Measurements from ENCODE around the gene UBA1.
A peak's percentile ranks its signal among the peaks of the same experiment; 100 is the strongest.

The UBA1 gene

GRCh38 chrX:47193475-47194193, at the start of gene UBA1:
TSS of gene UBA1 (plus strand) at chrX:47193829. CDS start at chrX:47198803, 4,974 bp downstream.
- TF ChIP-seq CTCF (IDR thresholded peaks at IDR 0.05) = peak; percentile 62

- no peak for TF ChIP-seq CTCF (IDR thresholded peaks at IDR 0.05)
Observed at GRCh38 chrX:47143894-47144625, 49.6 kb upstream of the UBA1 start.

GRCh38 chrX:47144626-47145394, 48.8 kb upstream of the UBA1 start, which contains the start of the genes NDUFB11 and RBM10:
TSS of gene NDUFB11 (minus strand) at chrX:47144702. CDS start at chrX:47144679, 23 bp downstream.
TSS of gene RBM10 (plus strand) at chrX:47145221. CDS start at chrX:47147482, 2,261 bp downstream.
- peak; percentile 51; the same call in 1 of the 2 replicates for TF ChIP-seq CTCF (IDR thresholded peaks at IDR 0.05)

GRCh38 chrX:47145395-47146120, 48.1 kb upstream of the UBA1 start:
- no peak for TF ChIP-seq CTCF (IDR thresholded peaks at IDR 0.05)

- TF ChIP-seq CTCF (IDR thresholded peaks at IDR 0.05) = no peak
Observed at GRCh38 chrX:47146121-47146935, 47.3 kb upstream of the UBA1 start.

- no peak for TF ChIP-seq CTCF (IDR thresholded peaks at IDR 0.05)
Observed at GRCh38 chrX:47146936-47147859, 46.4 kb upstream of the UBA1 start.

All from LNCAP (cell line).